ENCODE data around the gene APBA1. TPM values are rescaled to one million over a fixed set of nuclear protein-coding genes. Genes with fewer than 3 reads are reported as not detected.
"Not testable (repeated sequence)": the region's sequence is repeated elsewhere in the genome, so short reads cannot be mapped to it uniquely, and the experiment has no call there.

The APBA1 gene
- total RNA-seq, 1 donor from 2014 or later: 4.9 TPM

GRCh38 chr9:69603656-69604055 is 68.5 kb downstream of the APBA1 start:
- DNase-seq: no peak

GRCh38 chr9:69602773-69603172 is 69.4 kb downstream of the APBA1 start:
- DNase-seq: no peak

- DNase-seq: peak; percentile 80
Observed at GRCh38 chr9:69601698-69602097, 70.5 kb downstream of the APBA1 start.

GRCh38 chr9:69600314-69601047 is 71.7 kb downstream of the APBA1 start:
- no peak for DNase-seq

- DNase-seq: no peak
Observed at GRCh38 chr9:69599232-69599971, 72.8 kb downstream of the APBA1 start.

GRCh38 chr9:69596906-69597305 is 75.3 kb downstream of the APBA1 start:
- not testable (repeated sequence) for DNase-seq

- no peak for DNase-seq
Observed at GRCh38 chr9:69594180-69594579, 78.0 kb downstream of the APBA1 start.

GRCh38 chr9:69593756-69594155 is 78.4 kb downstream of the APBA1 start:
- DNase-seq: no peak

- DNase-seq: peak; percentile 49
Observed at GRCh38 chr9:69593301-69593700, 78.9 kb downstream of the APBA1 start.

GRCh38 chr9:69590266-69590665 is 81.9 kb downstream of the APBA1 start:
- no peak for DNase-seq

GRCh38 chr9:69589156-69589555 is 83.0 kb downstream of the APBA1 start:
- no peak for DNase-seq

GRCh38 chr9:69585571-69585970 is 86.6 kb downstream of the APBA1 start:
- no peak for DNase-seq

- peak; percentile 42 for DNase-seq
Observed at GRCh38 chr9:69584759-69585158, 87.4 kb downstream of the APBA1 start.

GRCh38 chr9:69583645-69584234 is 88.4 kb downstream of the APBA1 start:
- DNase-seq: no peak

- peak; percentile 72 for DNase-seq
Observed at GRCh38 chr9:69582544-69583297, 89.5 kb downstream of the APBA1 start.

- no peak for DNase-seq
Observed at GRCh38 chr9:69582018-69582417, 90.2 kb downstream of the APBA1 start.

- no peak for DNase-seq
Observed at GRCh38 chr9:69580582-69581214, 91.5 kb downstream of the APBA1 start.

GRCh38 chr9:69579760-69580581 is 92.2 kb downstream of the APBA1 start:
- no peak for DNase-seq

- no peak for DNase-seq
Observed at GRCh38 chr9:69579032-69579758, 93.0 kb downstream of the APBA1 start.

- no peak for DNase-seq
Observed at GRCh38 chr9:69578026-69578425, 94.1 kb downstream of the APBA1 start.

GRCh38 chr9:69577123-69577522 is 95.0 kb downstream of the APBA1 start:
- no peak for DNase-seq

Data from dermis blood vessel endothelial cell (primary cell).